GM18508 (cell line): ENCODE results near the gene POU3F1.
A peak's percentile ranks its signal among the peaks of the same experiment; 100 is the strongest.

Experiments used
- ATAC-seq: cut with Tn5 transposase; IDR thresholded peaks from one replicate; pipeline ENCODE4 v1.9.1; 2021; ENCODE audit warnings: moderate number of reproducible peaks; ENCODE audit not compliant: insufficient read depth, unreplicated experiment

Gene POU3F1

DNA sequence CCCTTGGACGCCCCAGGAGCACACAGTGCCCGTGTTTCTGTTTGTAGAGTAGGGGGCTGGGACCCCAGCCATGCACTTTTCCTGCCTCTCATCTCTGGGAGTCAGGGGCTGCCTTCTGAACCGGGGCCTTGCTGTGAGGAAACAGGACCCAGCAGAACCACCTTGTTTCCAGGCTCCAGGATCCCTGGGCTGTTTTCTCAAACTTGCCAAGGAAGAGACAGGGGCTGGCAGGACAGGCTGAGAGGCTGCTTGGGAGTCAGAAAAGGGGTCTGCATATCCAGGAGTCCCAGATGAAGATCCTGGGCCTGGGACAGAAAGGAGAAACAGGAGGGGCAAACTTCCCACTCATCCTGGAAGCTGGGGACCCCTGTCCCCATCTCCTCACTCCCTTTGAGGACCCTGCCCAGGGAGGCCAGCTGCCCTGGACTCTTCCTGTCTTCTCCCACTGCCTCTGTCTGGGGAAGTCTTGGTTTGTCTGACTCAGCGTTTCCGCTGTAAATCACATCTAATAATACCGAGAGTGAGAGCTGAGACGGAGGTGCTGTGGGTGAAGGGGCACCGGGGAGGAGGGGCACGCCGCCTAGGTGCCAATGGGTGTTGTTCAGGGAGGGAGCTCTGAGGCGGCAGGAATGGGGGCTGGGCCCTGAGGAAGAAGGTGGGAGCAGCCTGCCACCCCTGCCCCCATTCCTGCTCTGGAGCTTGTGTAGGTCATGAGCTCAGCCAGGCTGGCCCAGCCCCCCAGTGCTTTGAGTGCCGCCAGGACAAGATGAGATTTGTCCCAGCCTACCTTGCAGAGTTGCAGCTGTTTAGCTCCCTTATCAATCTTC is 16.7 kb downstream of the POU3F1 start:
- ATAC-seq = no peak

DNA sequence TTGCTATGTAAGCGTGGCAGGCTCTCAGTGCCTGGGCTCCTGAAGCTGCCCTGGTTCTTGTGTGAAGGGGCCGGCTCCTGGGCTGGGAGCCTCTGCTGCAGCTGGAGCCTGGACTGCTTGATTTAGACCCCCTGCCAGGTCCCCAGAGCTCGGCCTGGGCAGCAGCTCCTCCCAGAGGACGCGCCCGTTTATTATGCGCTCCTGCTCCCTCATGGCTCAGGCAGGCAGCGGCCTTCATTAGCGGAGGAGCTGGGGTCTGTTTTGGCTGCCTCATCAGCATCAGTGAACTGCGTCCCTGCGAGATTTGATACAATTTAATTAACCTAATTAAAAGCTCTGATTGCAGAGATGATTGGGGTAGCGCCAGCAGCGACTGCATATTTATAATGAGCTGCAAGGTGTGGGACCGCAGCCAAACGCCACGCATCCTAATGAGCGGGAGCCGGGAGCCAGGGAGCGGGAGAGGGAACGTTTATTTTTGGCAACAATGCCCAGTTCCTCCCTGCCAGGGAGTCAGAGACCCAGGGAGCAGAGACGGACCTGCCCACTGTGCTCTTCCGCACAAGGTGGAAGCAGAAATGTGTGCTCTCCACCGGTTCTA is 17.4 kb downstream of the POU3F1 start:
- ATAC-seq = no peak

DNA sequence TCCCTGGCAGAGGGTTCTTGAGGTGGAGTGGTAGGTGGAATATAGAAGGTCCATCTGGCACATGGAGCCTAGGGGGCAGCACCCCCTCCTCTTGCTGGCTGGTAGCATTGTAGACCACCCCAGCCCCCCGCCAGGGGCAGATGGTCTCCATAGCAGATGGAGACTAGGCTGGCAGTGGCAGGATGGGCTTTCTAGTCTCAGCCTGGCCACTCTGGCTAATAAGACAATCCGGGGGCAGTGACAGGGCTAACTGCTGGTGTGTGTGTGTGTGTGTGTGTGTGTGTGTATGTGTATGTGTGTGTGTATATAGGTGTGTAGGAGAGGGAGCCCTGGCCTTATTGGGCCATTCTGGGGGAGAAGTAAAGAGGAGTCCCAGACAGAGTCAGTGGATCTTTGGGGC is 17.9 kb downstream of the POU3F1 start:
- no peak for ATAC-seq

DNA sequence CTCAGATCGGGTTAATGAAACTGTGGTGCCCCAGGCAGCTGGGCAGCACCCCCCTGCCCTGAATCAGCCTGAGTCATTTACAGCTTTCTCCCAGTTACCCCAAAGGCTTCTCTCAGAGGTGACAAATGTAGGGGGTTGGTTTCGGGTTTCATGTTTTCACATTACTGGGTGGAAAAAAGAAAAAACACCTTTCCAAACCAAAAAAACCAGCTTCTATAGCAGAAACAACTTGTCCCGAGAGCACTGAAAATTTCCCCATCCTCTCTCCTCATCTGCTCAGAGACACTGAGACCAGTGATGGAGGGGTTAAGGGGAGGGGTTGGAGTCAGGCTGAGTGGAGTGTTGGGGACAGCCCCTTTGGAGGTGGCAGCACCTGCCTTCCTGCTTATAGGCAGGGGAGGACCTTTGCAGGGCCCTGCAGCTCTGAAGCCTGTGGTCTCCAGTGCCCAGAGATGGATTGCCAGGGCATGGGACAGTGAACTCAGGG is 18.4 kb downstream of the POU3F1 start:
- ATAC-seq = peak; percentile 44

DNA sequence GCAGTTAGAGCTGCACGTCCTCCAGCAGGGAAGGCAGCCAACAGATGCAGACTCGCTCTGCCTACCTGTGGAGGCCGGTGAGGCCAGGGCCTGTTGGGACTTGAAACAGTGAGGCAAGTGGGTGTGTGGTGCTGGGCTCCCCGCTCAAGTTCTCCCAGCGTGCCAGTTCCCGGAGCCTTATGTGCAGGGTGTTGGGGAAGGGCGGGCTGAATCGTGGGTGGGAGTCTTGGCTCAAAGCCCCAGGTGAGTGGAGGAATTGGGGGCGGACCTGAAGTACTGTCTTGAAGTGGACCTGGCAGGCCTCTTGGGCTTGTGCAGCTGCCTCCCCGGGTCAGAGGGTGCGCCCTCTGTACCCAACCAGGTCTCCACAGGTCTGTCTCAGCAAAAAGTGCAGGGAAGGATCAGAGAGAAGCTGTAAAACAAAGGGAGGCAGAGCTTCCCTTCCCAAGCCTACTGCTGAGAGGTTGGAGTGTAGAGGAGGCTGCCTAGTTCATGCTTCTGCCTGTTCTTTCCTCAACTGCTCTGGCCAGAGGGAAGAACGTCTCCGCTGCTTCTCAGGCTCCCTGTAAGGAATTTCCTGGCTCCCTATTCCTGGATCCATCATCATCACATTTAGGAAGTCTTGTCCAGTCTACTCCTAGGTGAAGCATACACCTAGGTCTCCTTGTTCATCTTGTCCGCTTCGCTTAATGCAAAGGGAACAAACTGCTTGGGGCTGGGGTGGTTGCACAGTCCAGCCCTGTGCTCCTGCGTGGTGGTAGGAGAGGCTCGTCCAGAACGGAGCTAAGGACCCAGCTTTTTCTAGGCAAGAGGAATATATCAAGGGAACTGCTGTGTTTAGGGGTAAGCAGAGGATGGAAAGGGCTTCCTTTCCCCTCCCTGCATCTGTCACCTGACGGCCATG is 19.1 kb downstream of the POU3F1 start:
- ATAC-seq = no peak

DNA sequence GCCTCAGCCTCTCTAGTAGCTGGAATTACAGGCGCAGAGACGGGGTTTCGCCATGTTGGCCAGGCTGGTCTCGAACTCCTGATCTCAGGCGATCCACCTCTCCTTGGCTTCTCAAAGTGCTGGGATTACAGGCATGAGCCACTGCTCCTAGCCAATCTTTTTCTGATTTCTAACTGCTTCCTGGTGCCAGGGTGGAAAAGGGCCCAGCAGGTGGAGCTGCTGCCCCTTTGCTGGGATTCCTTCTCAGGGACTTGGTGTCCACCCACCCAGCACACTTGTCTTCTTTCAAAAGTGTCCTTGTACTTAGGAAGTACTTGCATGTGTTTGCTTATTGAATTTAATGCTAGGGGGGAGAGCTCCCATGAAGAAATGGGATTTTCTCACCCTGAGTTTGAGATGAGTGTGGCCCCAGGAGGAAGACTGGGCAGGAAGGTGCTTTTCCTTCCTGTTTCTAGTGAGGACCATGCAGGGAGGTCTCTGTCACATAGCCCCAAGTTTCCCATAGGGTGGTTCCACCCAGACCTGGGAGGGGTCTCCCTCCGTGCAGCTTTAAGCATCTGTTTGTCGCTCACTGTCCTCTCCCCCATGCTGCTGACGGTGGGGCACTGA is 19.9 kb downstream of the POU3F1 start:
- ATAC-seq = no peak

DNA sequence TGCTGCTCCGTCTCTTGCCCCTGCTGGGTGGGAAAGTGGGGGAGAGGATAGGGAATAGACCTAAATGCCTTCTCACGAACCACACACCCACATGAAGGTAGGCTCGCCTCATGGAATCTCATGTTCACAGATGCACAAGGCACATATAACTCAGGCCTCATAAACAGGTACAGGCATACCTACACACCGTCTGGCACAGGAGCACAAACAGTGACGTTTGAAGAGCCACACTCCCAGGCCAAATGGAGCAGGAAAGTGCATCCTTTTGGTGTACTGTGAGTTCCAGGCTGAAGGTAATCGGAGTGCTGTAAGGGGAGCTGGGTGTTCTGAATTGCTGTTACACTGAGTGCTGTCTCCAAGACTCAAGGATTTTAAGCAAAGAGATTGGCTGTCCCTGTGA is 20.9 kb downstream of the POU3F1 start:
- no peak for ATAC-seq

DNA sequence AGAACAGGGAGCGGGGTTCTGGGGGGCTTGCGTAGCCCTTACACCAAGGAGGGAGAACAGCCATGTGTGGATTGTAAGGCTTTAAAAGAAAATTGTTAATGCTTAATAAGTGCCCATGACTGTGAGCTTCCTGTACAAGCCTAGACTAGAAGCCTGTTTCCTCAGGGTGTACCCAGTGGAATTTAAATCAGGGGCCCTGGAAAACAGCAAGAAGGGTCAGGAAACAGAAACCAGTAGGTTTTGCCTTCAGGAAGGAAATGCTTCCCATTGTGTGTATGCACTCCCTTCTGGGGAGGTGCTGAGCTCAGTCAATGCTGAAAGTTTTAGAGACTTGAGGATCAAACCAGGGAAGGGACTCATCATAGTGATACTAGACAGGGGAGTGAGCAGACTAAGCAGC is 21.4 kb downstream of the POU3F1 start:
- ATAC-seq = no peak

DNA sequence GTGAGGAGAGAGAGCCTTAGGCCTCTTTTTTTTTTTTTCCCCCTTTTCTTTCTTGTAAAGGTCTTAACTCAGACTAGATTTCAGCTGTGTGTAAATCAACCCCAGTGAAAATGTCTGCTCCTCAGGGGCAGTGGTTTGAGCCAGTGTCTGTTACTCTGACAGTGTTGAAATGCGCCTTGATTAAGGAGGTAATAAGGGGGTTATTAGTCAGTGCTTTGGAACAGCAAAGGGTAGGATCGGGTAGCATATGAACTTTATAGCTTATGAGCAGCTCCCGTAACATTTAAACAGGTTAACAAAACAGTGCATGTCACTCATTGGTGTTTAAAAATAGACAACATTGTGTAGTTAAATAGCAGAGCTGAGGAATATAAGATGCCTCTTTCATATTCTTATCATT is 23.8 kb downstream of the POU3F1 start:
- ATAC-seq = no peak

DNA sequence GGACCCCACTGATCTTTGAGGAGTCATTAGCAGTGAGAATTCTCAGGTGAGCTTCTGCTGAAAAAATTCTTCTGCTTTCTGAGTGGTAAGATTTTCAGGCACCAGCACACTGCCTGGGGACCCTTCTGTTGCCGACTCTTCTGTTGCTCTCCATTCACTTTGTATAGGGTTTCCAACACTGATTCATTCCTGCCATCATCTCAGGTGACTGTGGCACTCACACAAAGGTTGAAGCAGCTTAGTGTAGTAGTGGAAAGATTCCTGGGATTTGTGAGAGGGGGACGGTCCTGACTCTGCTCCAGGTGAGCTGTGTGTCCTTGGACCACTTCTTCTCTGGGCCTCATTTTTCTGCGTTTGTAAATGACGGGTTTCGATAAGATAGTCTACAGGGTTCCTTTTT is 24.6 kb downstream of the POU3F1 start:
- no peak for ATAC-seq

DNA sequence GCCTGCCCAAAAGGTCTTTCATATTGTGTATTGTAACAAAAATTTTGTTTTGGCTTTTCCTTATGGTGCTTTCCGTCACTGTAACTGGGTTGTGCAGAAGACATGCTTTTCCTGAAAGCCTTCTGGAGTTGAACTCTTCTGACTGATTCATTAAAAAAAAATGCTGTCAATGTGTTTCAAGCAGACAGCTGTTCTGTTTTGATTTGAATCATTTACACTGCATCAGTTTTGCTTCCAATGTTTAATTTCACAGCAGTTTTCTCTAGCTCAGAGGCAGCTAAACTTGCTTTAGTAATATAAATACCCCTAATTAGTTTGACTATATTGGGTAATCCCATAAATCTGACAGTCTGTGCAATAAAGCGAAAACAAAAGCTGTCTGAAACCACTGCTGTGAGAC is 26.2 kb downstream of the POU3F1 start:
- ATAC-seq = no peak

DNA sequence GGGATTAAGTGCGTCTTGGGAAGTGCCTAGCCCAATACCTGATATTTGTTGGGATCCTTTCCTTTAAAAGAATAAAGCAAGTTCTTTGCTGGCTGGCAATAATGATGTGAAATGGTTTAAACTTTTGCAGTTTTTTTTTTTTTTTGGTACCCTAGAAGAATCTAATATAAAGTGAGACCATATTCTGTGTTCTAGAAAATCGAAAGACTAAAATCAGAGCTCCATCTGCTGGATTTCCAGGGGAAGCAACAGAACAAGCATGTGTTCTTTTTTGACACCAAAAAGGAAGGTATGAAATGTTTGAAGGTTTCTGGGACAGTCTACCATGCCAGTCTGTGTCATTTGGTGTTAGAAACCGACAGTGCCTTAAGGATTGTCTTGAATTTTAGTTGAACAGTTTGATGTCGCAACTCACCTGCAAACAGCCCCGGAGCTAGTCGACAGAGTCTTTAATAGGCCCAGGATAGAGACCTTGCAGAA is 27.7 kb downstream of the POU3F1 start:
- ATAC-seq = no peak

DNA sequence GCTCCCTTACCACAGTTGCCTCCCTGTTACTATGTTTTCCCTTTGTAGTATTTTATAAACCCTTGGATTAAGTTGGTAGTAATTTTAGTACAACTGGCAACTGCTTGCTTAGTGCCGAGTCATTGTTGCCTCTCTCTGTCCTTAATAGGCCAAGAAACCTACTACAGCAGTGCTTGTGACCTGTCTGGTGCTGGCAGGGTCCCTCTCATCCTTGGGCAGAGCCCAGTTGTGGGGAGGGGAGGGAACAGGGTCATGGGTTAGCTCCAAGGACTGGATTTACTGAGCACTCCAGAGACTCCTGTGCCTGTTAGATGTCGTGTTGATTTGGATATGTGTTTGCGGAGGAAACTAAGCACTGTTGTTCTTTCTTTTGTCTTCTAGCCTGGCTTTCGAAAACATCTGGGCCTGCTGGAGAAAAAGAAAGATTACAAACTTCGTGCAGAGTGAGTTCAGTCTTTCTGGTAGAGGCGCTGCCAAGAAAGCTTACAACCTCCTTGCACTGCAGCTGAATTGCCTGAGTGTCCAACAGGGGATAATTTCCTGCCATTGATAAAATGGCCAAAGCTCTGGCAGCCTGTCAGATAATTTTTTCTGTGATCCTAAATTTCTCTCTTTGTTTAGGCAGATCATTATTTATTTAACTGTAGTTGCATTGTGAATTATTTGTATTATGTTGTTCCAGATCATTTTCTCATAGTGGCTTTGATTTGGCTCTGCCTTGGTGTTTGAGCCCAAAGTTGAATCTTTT is 30.4 kb downstream of the POU3F1 start:
- ATAC-seq = no peak

DNA sequence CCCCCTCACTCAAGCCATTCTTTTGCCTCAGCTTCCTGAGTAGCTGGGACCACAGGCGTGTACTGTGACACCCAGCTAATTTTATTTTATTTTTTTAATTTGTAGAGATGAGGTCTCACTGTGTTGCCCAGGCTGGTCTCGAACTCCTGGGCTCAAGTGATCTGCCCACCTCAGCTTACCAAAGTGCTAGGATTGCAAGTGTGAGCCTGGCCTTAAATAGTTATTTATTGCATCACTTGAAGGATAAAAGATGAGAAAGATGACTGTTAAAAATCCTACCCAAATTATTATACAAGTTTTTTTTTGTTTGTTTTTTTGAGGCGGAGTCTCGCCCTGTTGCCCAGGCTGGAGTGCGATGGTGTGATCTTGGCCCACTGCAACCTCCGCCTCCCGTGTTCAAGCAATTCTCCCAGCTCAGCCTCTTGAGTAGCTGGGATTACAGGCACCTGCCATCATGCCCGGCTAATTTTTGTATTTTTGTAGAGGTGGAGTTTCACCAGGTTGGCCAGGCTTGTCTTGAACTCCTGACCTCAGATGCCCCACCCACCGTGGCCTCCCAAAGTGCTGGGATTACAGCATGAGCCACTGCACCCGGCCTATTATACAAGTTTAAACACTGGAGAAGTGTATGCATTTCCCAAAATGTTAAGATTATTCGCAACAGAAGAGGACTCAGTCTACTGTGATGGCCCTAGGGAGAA is 31.7 kb downstream of the POU3F1 start:
- no peak for ATAC-seq

DNA sequence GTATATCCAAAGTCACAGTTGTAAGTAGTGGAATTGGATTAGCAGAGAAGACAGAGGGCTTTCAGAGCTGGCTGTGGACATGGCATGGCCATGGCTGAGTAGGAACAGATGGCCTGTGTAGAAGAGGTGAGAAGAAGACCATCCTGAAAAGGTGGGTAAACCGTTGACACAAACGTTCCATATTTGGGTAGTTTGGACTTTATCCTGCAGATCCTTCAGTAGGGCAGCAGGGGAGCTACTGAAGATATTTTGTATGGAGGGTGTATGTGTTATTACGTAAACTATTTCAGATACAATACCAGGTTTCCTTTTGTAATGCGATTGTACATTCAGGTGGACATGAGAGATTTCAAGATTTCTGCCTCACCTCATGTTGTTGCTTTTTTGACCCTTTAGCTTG is 32.4 kb downstream of the POU3F1 start:
- no peak for ATAC-seq

DNA sequence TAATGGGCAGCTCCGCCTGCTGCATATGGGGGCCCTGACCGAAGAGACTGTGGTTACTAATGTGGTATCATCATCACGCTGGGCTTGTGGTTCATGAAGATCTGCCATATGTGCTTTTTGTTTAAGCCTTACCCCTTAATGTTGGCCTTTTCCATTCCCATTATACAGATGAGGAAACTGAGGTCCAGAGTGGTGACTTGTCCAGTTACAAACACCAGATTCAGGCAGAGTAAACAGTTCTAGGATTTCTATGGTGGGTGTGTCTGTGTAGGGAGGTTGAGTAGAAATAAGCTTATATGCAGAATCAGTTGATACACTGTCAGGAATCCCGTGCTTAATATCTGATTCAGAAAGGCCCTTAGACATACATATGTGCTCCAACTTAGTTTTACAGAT is 33.4 kb downstream of the POU3F1 start:
- no peak for ATAC-seq

DNA sequence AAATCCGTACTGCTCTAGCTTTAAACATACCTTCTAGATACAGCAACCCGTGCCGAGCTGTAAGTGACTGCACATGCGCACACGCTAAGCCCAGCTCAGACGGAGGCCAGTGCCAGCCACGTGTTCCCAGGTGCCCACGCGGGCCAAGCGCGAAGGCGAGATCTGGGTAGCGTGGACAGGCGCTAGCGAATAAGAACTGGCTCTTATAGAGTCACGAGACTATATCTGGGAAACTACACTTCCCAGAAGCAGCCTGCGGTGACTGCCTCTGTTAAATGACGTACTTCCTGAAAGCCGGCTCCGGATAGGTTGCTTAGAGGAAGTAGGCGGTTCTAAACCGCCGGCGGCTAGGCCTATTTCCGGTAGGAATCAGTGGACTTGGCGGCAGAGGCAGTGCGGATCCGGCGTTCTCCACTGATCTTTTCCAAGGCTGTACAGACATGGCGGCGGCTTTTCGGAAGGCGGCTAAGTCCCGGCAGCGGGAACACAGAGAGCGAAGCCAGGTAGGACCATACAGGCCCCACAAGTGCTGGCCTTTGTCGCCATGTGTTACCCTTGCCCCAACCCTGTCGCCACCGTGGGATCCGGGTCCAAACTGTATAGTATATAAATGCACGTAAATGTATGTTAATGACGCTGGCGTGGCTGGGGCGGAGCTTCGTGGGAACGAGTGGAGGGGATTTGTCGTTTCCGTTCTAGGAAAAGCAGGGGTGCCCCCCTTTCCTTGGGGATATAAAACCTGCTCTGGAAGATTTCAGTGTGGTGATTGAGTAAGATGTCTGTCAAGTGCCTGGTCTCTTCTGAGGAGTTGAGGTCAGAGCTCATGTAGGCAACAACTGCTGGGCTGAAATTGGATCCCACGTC is 34.0 kb downstream of the POU3F1 start, which contains the start of gene UTP11:
UTP11 (plus strand) TSS at position 372 of the 864 bp plus-strand sequence; CDS start at position 441, 69 bp downstream.
- peak; percentile 81 for ATAC-seq

DNA sequence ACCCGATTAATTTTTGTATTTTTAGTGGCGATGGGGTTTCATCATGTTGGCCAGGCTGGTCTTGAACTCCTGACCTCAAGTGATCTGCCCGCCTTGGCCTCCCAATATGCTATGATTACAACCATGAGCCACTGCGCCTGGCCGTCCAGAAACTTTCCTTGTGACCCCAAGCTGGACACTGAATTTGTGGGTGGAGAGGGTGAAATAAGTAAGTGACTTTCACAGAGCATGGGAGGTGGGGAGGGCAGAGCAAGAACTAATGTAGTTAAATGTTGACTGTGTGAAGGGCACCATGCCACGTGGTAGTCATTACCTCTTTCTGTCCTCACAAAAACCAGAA is 36.8 kb downstream of the POU3F1 start:
- ATAC-seq = no peak
